HG03460 (cell line): Measurements from ENCODE around the gene PTPRS.

Experiments used
- ATAC-seq: cut with Tn5 transposase; IDR thresholded peaks from one replicate; pipeline ENCODE4 v1.9.1; 2021; ENCODE audit not compliant: unreplicated experiment

The PTPRS gene

GRCh38 chr19:5355693-5356092, 15.1 kb upstream of the PTPRS start:
- ATAC-seq, result no peak

DNA sequence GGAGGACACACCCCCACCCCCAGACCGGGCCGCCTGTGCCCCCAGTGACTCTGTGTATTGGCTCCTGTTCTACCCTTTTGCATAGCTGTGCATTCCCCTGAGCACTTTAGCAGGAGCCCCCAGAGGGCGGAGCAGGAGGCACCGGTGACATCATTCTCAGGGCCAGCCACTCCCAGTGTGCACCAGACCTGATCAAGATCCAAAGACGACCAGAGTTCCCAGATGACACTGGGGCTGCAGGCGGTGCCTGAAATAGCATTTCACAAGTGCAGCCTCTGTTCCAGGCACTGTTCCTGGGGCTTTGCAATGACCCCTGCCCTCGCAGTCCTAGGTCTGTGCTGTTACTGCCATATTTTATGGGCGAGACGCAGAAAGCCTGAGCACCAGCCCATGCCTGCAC, 14.5 kb upstream of the PTPRS start:
- no peak for ATAC-seq

- ATAC-seq, result no peak
These were observed 13.8 kb upstream of the PTPRS start for GRCh38 chr19:5354403-5354802.

- no peak for ATAC-seq
These were observed 11.7 kb upstream of the PTPRS start for GRCh38 chr19:5352229-5352763.

DNA sequence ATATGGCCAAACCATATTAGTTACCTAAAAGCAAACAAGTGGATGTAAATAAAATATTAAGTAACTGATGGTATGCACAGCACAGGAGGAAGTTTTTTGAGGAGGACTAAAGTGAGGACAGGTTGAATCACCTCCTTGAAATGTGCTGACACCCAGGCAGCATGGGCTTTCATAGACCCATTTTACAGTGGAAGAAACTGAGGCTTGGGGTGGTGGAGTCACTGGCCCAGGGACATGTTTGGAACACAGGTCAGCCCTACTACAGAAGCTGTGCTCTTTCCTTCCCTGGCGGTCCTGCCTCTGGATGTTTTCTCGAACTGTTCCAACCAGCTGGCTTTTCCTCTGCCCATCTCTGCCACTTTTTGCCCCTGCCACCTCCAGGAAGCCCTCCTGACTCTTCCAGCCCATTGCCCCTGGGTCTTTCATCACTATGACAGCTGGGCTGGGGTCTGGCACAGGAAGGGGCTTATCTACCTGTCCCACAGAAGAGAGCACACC, 11.2 kb upstream of the PTPRS start:
- no peak for ATAC-seq

GRCh38 chr19:5349041-5349440, 8.4 kb upstream of the PTPRS start:
- ATAC-seq, result no peak

DNA sequence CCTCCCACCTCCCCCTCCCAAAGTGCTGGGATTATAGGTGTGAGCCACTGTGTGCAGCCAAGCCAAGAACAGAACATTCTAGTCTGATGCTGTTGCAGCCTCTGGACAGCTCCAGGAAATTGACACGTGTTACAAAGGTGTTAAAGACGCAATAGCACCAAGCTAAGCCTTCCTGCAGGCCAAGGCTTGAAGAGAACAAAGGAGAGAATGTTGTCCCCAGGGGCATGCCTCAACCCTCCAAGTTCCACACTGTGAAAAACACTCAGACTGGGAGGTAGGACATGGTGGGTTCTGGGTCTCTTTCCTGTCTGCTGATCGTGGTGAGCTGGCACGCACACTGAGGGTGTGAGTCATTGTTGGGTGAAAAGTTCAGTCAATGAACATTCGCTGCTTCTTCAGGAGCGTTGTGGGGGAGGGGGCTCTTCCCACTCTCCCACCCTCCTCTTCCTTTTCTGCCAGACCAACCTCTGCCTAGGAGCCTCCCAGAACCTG, 5.3 kb upstream of the PTPRS start:
- ATAC-seq, result no peak

DNA sequence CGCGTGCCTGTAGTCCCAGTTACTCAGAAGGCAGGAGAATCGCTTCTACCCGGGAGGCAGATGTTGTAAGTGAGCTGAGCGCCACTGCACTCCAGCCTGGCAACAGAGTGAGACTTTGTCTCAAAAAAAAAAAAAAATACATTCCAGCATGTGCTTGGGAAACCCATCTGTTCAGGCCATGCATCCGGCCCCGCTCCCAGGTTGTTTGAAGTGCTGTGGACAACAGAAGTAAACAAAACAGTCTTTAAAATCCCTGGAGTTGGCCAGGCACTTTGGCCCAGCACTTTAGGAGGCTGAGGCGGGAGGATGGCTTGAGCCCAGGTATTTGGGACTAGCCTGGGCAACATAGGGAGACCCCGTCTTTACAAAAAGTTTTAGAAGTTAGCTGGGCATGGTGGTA, 3.2 kb upstream of the PTPRS start:
- ATAC-seq, result no peak

DNA sequence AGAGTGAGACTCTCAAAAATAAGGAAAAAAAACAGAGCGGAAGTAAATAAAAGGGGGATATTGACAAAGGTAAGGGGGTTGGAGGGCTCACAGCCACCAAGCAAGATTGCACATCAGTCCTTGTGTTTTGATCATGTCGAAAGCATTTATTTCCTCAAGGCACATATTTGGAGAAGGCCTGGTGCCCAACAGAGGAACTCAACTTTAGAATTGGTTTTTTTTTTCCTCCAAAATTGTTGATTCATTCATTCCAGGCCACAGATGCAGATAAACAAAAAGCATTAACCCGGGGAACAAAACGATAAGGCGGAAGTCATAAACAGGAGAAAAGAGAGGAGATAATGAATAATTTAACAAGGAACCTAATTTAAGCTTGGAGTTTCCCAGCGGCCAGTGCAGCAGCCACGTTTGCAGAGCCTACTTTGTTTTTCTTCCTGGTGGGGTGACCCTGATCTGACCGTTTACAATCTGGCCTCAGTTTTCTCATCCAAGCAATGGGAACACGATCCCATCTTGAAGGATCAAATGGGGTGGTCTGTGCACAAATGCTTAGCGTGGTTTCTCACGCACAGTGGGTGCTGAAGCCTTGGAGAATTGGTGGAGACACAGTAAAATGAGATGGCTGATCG, 2.1 kb upstream of the PTPRS start:
- no peak for ATAC-seq

- no peak for ATAC-seq
These were observed 1.4 kb upstream of the PTPRS start for GRCh38 chr19:5341981-5342380.

- no peak for ATAC-seq
These were observed 822 bp upstream of the PTPRS start for GRCh38 chr19:5341448-5341820.

- ATAC-seq, result no peak
These were observed 519 bp downstream of the PTPRS start for GRCh38 chr19:5339950-5340636.

DNA sequence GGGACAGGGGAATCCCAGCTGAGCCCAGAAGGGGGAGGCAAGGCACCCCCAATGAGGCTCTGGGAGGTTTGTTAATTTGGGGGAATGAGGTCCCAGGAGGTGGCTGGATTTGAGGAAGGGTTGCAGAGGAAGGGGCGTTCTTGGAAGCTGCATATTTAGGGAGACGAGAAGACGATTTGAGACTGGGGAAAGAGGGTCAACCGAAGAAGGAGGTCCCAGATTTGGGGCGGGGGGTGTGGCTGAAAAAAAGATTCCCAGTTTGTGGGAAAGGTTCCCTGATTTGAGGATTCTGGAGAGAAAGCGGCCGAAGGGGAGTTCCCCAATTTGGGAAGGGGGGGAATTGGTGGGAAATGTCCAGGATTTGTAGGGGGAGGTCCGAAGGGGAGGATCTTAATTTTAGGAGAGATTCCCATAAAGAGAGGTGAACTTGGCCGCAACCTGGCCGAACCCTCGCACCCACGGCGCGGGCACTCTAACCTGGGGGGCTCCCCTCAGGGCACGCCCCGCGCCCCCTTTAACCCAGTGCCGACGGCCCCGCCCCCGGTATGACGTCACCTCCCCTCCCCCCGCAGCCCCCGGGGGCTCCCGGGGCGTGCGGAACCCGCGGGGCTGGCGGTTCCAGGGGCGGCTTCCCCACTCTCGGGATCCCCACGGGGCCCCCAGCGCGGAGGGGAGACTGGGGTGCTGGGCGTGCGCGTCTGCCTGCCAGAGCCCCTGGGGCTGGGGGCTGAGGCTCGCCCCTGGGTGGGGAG, 1.2 kb downstream of the PTPRS start:
- ATAC-seq, result no peak

DNA sequence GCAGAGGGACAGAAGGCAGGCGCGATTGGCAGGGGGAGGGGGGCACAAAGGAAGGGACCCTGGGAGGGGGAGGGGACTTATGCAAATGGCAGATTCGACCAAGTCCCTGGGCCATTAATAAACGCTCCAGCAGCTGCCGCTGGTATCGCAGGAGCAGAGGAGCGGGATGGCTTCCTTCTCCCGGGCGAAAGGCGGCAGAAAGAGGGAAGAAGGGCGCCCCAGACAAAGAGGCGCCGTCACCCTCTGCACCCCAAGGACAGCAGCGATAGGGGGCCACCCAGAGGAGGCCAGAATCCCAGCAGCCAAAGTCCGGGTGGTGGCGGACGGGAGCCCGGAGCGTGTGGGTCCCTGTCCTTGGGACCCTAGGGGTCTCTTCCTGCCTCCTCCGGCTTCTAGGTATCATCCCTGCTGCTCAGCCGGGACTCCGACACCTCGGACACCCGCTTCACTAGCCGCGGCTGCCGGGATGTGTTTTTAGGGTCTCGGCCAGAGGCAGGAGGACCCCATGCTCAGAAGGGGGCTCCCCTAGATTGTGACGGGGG, 1.9 kb downstream of the PTPRS start:
- ATAC-seq, result no peak

DNA sequence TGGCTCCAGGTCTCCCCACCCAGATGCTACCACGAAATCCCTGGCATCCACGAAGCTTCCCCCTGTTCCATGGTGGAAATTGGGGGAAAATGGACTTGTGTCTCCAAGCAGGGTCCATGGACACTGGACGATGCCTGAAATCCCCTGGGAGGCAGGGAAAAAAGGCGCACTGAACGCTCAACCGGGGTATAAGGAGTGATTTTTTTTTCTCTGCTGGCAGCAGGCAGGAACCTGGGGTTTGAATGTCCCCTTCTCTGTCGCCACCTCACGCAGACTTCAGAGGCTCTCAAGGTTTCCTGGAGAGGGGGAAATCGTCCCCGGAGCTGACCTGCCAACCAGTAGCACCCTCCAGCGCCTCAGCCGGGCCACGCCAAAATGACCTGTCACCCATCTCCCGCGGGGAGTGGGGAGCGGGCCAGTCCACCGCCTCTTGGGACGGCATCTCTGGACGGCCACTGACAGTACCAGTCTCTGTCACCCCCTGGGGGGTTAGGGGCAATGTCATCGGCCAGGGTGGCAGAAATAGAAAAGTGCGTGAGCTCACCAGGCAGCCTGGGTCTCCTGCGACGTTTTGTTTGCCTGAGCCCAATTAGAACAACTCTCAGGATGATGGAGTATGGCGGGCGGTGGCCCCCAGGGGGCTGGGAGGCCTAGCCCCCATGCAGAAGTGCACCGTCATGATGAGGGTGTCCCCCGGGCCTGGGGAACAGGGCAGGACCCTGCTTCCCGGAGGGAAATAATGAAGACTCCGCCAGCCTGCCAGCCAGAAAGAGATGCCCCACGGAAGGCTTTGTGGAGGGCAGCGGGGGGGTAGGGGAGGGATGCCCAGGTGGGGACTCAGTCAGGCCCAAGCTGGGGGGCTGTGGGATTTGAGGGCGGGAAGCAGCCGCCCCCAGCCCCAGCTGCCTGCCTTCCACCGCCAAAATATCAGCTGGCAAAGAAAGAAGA, 2.6 kb downstream of the PTPRS start:
- ATAC-seq, result no peak

- no peak for ATAC-seq
These were observed 3.5 kb downstream of the PTPRS start for GRCh38 chr19:5337126-5337525.

DNA sequence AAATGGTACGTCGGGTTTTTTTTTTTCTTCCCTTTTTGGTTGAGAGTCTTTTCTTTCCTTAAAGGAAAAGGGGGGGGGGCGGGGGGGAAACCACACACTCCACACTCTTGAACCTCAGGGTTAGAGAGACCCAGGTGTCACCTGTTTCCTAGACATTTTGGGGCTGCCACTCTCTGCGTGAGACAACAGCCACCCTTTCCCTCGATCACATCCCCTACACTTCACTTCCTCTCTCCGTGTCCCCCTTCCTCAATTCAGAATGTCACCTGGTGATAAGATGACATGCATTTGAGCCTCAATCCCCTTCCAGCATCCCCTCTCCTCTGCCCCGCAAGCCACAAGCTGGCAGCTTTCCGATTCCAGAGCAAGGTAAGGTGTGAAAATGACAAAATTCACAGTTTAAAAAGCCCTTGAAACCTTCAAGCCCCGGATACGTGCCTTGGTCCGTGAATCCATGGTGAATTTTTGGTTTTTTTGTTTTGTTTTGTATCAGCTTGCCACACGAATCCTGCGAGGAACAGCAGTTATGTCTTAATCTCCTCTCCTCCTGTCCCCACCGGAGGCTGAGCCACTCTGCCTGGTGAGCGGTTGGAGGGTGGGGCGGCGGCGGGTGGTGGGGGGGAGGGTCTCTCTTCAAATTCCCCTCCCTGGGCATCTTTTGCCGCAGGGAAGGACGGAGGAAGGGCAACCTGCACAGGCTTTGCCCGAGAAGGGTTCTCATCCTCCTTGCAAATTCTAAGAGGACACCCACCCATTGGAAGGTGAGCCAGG, 4.2 kb downstream of the PTPRS start:
- no peak for ATAC-seq

DNA sequence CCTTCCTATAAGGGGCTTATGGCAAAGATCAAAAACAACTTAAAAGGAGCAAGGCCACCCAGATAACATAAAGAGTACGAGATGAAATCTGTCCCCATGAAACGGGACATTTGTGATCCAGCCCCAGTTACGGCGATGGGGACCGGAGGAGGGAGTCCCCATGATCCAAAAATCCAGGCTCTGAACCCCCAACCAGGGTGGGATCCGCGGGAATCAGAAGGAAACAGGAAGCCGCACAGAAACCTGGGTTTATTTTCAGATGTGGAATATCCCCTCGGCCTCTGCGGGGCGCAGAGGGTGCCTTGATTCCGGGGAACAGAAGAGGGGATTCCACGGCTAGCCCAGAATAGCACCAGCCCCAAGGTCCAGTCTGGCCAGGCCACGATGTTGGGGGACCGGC, 5.0 kb downstream of the PTPRS start:
- no peak for ATAC-seq

GRCh38 chr19:5334824-5335500, 5.7 kb downstream of the PTPRS start:
- ATAC-seq, result no peak
